Upper lobe of left lung (tissue), 6 donors: ENCODE results near the gene DOK7. TPM values are rescaled to one million over a fixed set of nuclear protein-coding genes. Genes with fewer than 3 reads are reported as not detected.

Experiments
- ATAC-seq, 2 donors: fragments of 200-7000 bp; cut with Tn5 transposase; one replicate each; pipeline ENCODE4 v1.9.1; 2022; ENCODE audit warnings: mild to moderate bottlenecking in 2 of 2, moderate library complexity in 2 of 2; ENCODE audit not compliant: low FRiP score in 2 of 2
- DNase-seq, 2 donors: peaks; one replicate each; pipeline ENCODE4 v3.0.0-alpha.2; 2019 to 2020
- H3K27ac ChIP-seq, 4 donors: fragments of 200-600 bp; sonication (generic); one replicate each; pipeline ENCODE4 v1.5.1; 2016 to 2019
- H3K27me3 ChIP-seq, 4 donors: fragments of 200-600 bp; sonication (generic); one replicate each; pipeline ENCODE4 v1.5.1; 2017 to 2019
- H3K36me3 ChIP-seq, 4 donors: fragments of 200-600 bp; sonication (generic); one replicate each; pipeline ENCODE4 v1.5.1; 2016 to 2019
- H3K4me1 ChIP-seq, 4 donors: fragments of 200-600 bp; sonication (generic); one replicate each; pipeline ENCODE4 v1.5.1; 2018 to 2019
- H3K4me3 ChIP-seq, 4 donors: fragments of 200-600 bp; sonication (generic); one replicate each; pipeline ENCODE4 v1.5.1; 2017 to 2019; ENCODE audit warnings: mild to moderate bottlenecking in 2 of 4, moderate library complexity in 1 of 4
- H3K9me3 ChIP-seq, 4 donors: fragments of 200-600 bp; sonication (generic); one replicate each; pipeline ENCODE4 v1.5.1; 2018 to 2019
- CTCF ChIP-seq, 6 experiments: fragments of 450-650 bp in 4 of 6; fragments of 200-600 bp in 2 of 6; sonication (generic) in 2 of 6; IDR thresholded peaks; one replicate each; pipeline ENCODE4 v1.5.1; 2016 to 2019; ENCODE audit warnings: antibody characterized with exemption in 6 of 6
- EP300 ChIP-seq, 4 donors: sonication (generic); formaldehyde crosslinking; IDR thresholded peaks; one replicate each; pipeline ENCODE4 v1.5.1; 2017; ENCODE audit warnings: antibody characterized with exemption in 4 of 4, control low read depth in 2 of 4
- POLR2A ChIP-seq, 4 donors: fragments of 450-650 bp; IDR thresholded peaks; one replicate each; pipeline ENCODE4 v1.5.1; 2016 to 2017; ENCODE audit warnings: antibody characterized with exemption in 4 of 4, mild to moderate bottlenecking in 2 of 4
- POLR2AphosphoS5 ChIP-seq, 2 donors: sonication (generic); formaldehyde crosslinking; IDR thresholded peaks; one replicate each; pipeline ENCODE4 v1.5.1; 2017; ENCODE audit warnings: antibody characterized with exemption in 2 of 2
- WGBS, 2 donors: methylation state at CpG; one replicate each; pipeline ENCODE4 v1.1.5; 2017 to 2018; 5-methylcytosine and 5-hydroxymethylcytosine counted together
- total RNA-seq, 6 donors: library from RNA; depleted of rRNA in 4 of 6; stranded (reverse); fragments of >200 nt in 4 of 6; gene quantifications; one replicate each; pipeline versions ENCODE4 v1.1.0 to v1.2.1, GENCODE V29; 2016 to 2021
- donor health status: DM: no; HTN: no; CAD: no; lungs with moderate emphysema.
- donor health status: DM: no; HTN: yes; CAD: no; lungs with severe emphysema.

Gene DOK7
- total RNA-seq, 6 donors from 2014 or later, result 2.1 to 16.0 (median 4.0) TPM

DNA sequence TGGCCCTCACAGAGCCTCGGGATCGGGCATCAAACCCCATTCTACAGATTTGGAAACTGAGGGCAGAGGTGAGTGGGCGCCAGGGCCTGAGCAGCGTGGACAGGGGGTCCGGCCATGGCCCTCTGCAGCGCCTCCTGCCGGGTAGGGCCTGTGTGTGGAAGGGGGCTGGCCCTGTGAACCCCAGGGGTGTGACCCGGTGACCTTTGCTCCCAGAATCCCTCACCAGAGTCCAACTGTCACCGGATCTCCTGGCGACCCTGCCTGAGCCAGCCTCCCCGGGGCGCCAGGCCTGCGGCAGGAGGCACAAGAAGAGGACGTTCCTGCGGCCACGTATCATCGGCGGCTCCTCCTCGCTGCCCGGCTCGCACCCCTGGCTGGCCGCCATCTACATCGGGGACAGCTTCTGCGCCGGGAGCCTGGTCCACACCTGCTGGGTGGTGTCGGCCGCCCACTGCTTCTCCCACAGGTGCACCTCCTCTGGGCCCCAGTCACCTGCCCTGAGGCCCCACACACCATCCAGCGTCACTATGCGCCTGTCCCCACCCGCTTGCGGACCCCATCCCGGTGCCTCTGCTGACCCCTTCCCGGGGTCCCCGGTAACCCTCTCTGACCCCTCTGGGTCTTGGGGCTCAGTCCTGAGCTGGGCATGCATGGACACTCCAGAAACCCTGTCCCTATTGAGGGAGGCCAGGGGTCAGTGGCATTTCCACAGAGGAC lies 17.1 kb upstream of the DOK7 start:
- peak in 1 of 2 donors; percentile 83 for DNase-seq
- 86 to 97% methylated on average over 7 to 29 of the region's 34 CpGs for WGBS, 2 donors
- TF ChIP-seq CTCF (IDR thresholded peaks at IDR 0.05) (no peak), EP300 (IDR thresholded peaks at IDR 0.05) (no peak), POLR2AphosphoS5 (IDR thresholded peaks at IDR 0.05) (no peak), POLR2A (IDR thresholded peaks at IDR 0.05) (no peak)
- Histone ChIP-seq H3K4me1 (peaks cover 0 to 10% (median 3%) of the 10 kb centered on the region in 4 donors), H3K27ac (no peak overlapping the region), H3K9me3 (no peaks in the 10 kb centered on the region), H3K4me3 (no peak overlapping the region), H3K27me3 (no peaks in the 10 kb centered on the region), H3K36me3 (no peaks in the 10 kb centered on the region)
- no peak for ATAC-seq

DNA sequence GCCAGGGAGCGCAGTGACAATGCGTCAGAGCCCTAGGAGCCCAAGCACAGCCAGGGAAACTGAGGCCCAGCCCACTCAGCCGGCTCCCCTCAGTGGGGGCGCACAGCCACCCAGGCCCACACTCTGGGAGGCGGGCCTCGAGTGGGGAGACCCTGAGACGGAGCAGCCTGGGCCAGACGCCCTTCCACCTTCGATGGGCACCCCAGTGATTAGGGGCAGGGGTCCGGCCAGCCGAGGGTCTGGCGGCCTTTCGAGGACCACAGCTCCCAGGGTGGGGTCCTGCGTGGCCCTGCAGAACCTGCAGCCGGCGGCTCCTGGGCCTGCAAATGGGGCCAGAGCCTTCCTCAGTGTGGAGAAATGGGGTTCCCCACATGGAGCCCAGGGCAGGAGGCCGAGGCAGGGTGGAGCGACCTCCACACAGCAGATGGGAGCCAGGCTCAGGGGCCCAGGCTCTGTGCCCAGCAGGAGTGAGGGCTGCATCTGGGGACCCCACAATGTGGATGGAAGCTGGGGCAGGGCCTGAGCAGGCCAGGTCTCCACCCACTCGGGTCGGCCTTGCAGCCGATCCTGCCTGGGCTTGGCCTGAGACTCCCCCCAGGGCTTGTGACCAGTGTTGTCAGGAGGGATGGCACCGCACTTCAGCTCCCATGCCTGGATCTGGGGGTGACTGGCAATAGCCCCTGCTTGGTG lies 16.3 kb upstream of the DOK7 start:
- H3K4me1 ChIP-seq, result peaks cover 0 to 10% (median 3%) of the 10 kb centered on the region in 4 donors
- H3K4me3 ChIP-seq, result no peak overlapping the region
- no peaks in the 10 kb centered on the region for H3K27me3 ChIP-seq
- no peak for TF ChIP-seq CTCF (IDR thresholded peaks at IDR 0.05)
- TF ChIP-seq EP300 (IDR thresholded peaks at IDR 0.05), result no peak
- TF ChIP-seq POLR2AphosphoS5 (IDR thresholded peaks at IDR 0.05), result no peak
- TF ChIP-seq POLR2A (IDR thresholded peaks at IDR 0.05), result no peak
- peak in 1 of 2 donors; percentile 70 for DNase-seq
- H3K9me3 ChIP-seq, result no peaks in the 10 kb centered on the region
- H3K36me3 ChIP-seq, result no peaks in the 10 kb centered on the region
- 90 to 94% methylated on average over 3 to 16 of the region's 22 CpGs for WGBS, 2 donors
- no peak overlapping the region for H3K27ac ChIP-seq
- no peak for ATAC-seq

DNA sequence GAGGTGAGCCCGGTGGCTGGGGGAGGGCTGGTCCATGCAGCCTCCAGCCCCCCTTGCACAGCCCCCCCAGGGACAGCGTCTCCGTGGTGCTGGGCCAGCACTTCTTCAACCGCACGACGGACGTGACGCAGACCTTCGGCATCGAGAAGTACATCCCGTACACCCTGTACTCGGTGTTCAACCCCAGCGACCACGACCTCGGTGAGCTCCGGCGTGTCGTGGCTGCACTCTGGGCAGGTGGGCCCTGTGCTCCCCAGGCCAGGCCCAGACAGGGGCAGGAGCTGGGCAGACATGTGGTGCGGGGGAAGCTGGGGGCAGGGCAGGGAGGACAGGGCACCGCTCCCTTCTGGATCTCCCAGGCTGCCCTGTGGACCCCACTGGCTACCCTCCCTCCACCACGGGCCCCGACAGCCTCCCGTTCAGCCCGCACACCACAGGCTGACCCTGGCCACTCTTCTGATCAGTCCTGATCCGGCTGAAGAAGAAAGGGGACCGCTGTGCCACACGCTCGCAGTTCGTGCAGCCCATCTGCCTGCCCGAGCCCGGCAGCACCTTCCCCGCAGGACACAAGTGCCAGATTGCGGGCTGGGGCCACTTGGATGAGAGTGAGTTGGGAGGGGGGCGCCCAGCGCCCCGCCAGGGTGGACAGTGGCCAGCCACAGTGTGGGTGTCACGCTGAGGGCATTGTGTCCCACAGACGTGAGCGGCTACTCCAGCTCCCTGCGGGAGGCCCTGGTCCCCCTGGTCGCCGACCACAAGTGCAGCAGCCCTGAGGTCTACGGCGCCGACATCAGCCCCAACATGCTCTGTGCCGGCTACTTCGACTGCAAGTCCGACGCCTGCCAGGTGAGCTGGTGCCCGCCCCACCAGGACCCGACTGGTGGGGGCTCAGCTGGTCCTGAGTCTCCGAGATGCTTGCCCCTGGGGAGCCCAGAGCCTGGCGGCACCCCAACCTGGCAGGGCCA lies 15.4 kb upstream of the DOK7 start:
- no peaks in the 10 kb centered on the region for H3K36me3 ChIP-seq
- H3K4me1 ChIP-seq, result peaks cover 0 to 10% (median 3%) of the 10 kb centered on the region in 4 donors
- H3K4me3 ChIP-seq, result no peak overlapping the region
- no peak for TF ChIP-seq POLR2AphosphoS5 (IDR thresholded peaks at IDR 0.05)
- TF ChIP-seq EP300 (IDR thresholded peaks at IDR 0.05), result no peak
- TF ChIP-seq POLR2A (IDR thresholded peaks at IDR 0.05), result no peak
- no peaks in the 10 kb centered on the region for H3K9me3 ChIP-seq
- DNase-seq (peak in 1 of 2 donors; percentile 74), ATAC-seq (no peak)
- H3K27me3 ChIP-seq, result no peaks in the 10 kb centered on the region
- H3K27ac ChIP-seq, result no peak overlapping the region
- WGBS, 2 donors, result 93 to 94% methylated on average over 19 to 52 of the region's 53 CpGs

DNA sequence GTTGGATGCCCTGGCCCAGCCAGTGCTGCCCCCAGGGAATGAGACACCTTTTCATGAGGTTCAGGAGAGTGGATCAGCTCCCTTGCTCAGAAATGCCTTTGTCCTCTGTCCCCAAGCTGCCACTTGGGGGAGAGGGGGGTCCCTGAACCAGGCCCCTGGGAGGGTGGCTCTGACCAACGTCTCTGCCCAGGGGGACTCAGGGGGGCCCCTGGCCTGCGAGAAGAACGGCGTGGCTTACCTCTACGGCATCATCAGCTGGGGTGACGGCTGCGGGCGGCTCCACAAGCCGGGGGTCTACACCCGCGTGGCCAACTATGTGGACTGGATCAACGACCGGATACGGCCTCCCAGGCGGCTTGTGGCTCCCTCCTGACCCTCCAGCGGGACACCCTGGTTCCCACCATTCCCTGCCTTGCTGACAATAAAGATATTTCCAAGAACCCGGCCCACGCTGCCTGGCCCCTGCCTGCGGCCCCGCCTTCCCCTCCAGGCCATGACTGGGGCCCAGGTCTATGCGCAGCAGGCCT lies 14.0 kb upstream of the DOK7 start:
- no peak for DNase-seq
- H3K36me3 ChIP-seq, result no peaks in the 10 kb centered on the region
- 95% methylated on average over 21 of the region's 21 CpGs; no CpG with 5 or more reads in 1 of the 2 donors for WGBS, 2 donors
- ATAC-seq, result no peak
- H3K4me1 ChIP-seq, result no peaks in the 10 kb centered on the region
- no peaks in the 10 kb centered on the region for H3K9me3 ChIP-seq
- no peak overlapping the region for H3K4me3 ChIP-seq
- H3K27me3 ChIP-seq, result no peaks in the 10 kb centered on the region
- no peak for TF ChIP-seq POLR2AphosphoS5 (IDR thresholded peaks at IDR 0.05)
- TF ChIP-seq EP300 (IDR thresholded peaks at IDR 0.05), result no peak
- no peak for TF ChIP-seq CTCF (IDR thresholded peaks at IDR 0.05)
- no peak overlapping the region for H3K27ac ChIP-seq
